Measurements from ENCODE around the gene FER1L5.

DNA sequence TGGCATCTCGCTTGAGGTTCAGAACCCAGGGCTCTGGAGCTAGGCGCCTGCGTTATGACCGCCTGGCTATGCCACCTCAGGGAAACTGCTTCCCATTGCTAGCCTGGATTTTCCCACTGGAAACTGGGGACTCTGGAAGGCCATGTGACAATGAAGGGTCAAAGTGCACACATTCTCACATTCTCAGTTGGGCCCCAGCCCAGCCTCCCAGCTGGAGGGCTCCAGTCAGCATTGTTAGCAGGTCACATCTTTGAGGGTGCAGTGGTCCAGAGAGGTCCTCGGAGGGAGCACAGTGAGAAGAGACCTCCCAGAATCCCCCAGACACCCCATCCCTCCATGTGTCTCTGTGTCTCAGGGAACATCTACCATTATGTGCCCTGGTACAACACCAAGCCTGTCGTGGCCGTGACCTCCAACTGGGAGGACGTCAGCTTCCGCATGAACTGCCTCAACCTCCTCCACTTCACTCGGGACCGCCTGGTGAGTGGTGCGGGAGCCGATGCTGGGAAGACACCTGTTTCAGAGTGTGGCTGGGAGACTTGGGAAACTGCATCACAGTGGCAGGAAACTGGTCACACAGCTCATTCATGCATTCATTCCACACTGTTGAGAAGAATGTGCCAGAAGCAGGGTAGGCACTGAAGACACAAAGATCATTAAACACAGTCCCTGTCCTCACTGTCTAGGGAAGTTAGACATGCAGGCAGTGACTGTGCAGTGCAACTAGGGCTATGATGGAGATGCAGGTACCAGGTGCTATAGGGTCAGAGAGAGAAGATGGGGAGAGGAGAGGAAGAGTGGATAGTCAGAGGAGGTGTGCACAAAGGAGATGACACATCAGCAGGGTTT, 41.6 kb downstream of the FER1L5 start:
- TF ChIP-seq, protein P1, sequence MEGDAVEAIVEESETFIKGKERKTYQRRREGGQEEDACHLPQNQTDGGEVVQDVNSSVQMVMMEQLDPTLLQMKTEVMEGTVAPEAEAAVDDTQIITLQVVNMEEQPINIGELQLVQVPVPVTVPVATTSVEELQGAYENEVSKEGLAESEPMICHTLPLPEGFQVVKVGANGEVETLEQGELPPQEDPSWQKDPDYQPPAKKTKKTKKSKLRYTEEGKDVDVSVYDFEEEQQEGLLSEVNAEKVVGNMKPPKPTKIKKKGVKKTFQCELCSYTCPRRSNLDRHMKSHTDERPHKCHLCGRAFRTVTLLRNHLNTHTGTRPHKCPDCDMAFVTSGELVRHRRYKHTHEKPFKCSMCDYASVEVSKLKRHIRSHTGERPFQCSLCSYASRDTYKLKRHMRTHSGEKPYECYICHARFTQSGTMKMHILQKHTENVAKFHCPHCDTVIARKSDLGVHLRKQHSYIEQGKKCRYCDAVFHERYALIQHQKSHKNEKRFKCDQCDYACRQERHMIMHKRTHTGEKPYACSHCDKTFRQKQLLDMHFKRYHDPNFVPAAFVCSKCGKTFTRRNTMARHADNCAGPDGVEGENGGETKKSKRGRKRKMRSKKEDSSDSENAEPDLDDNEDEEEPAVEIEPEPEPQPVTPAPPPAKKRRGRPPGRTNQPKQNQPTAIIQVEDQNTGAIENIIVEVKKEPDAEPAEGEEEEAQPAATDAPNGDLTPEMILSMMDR (conservative IDR thresholded peaks at IDR 0.05; ENCODE audit: low read length): no peak
- TF ChIP-seq EZH2phosphoT487 (IDR thresholded peaks at IDR 0.05; ENCODE audit: borderline replicate concordance): no peak

Data from Loucy (cell line).